ENCODE measurements around the gene NENF. TPM values are rescaled to one million over a fixed set of nuclear protein-coding genes. Genes with fewer than 3 reads are reported as not detected.

NENF gene
- total and polyA plus RNA-seq, 8 donors, result 23.8 to 97.0 (median 34.5) TPM

- ATAC-seq (no peak), DNase-seq (no peak), FAIRE-seq (no peak)
- Histone ChIP-seq H3K4me1 (peaks cover 0 to 12% (median 0%) of the 10 kb centered on the region in 3 donors), H3K9me3 (no peaks in the 10 kb centered on the region), H3K4me3 (no peak overlapping the region), H3K27me3 (no peaks in the 10 kb centered on the region), H3K27ac (peak overlapping the region in 2 of 4 donors; percentile 54 to 67), H3K36me3 (no peaks in the 10 kb centered on the region)
- TF ChIP-seq CTCF (IDR thresholded peaks at IDR 0.05), result no peak
- intact Hi-C loops (cut with DNase I), result loop anchor here in 1 of 3 donors (10.0 kb wide), 1 partner anchor 135 kb away; a partner anchor contains a TSS
- 94 to 97% methylated on average over 4 of the region's 4 CpGs for WGBS, 2 donors
Observed at GRCh38 chr1:212489284-212489859, 56.7 kb downstream of the NENF start.

GRCh38 chr1:212490276-212490675, 57.6 kb downstream of the NENF start:
- Histone ChIP-seq H3K9me3 (no peaks in the 10 kb centered on the region), H3K27me3 (no peaks in the 10 kb centered on the region), H3K27ac (no peak overlapping the region), H3K4me1 (peaks cover 0 to 12% (median 0%) of the 10 kb centered on the region in 3 donors), H3K4me3 (no peak overlapping the region), H3K36me3 (no peaks in the 10 kb centered on the region)
- 70 to 79% methylated on average over 2 of the region's 2 CpGs for WGBS, 2 donors
- no peak for TF ChIP-seq CTCF (IDR thresholded peaks at IDR 0.05)
- no peak for ATAC-seq
- no peak for DNase-seq
- intact Hi-C loops (cut with DNase I), result no loop called here
- no peak for FAIRE-seq

GRCh38 chr1:212491454-212491853, 58.7 kb downstream of the NENF start:
- ATAC-seq (peak in 1 of 4 donors; percentile 21), DNase-seq (no peak), FAIRE-seq (no peak)
- H3K27ac ChIP-seq, result no peak overlapping the region
- peaks cover 0 to 9% (median 0%) of the 10 kb centered on the region in 3 donors for H3K4me1 ChIP-seq
- H3K9me3 ChIP-seq, result no peaks in the 10 kb centered on the region
- no peaks in the 10 kb centered on the region for H3K27me3 ChIP-seq
- TF ChIP-seq CTCF (IDR thresholded peaks at IDR 0.05), result no peak
- H3K36me3 ChIP-seq, result no peaks in the 10 kb centered on the region
- no peak overlapping the region for H3K4me3 ChIP-seq
- 80 to 88% methylated on average over 4 of the region's 4 CpGs for WGBS, 2 donors
- intact Hi-C loops (cut with DNase I), result no loop called here

Other genes with a start within 250 kb of the NENF start
- 10 to 100 TPM; 19.6 to 30.5 (median 22.2) TPM for gene PPP2R5A, start 147.5 kb upstream of the NENF start, total RNA-seq
- 10 to 100 TPM; 14.4 to 19.3 TPM for gene PPP2R5A, start 147.5 kb upstream of the NENF start, polyA plus RNA-seq
- gene PACC1, start 18.0 kb upstream of the NENF start, total RNA-seq, result 1 to 10 TPM; 2.4 to 3.4 (median 3.2) TPM
- 1 to 10 TPM; 1.7 to 1.9 TPM for gene PACC1, start 18.0 kb upstream of the NENF start, polyA plus RNA-seq
- gene ATF3, start 175.8 kb downstream of the NENF start, total RNA-seq, result 10 to 100 TPM in 5 of 6 donors, 1 to 10 TPM in 1; 8.3 to 28.8 (median 17.3) TPM
- 10 to 100 TPM; 22.8 to 25.6 TPM for gene ATF3, start 175.8 kb downstream of the NENF start, polyA plus RNA-seq